PC-9 (cell line): Measurements from ENCODE around the gene TMEM273.

Experiments
- CTCF ChIP-seq: fragments of 200-600 bp; sonication (generic); conservative IDR thresholded peaks from 2 replicates; pipeline ENCODE4 v1.6.1; 2017; ENCODE audit warnings: mixed run types, antibody characterized with exemption, mild to moderate bottlenecking, moderate library complexity
- EZH2 ChIP-seq: fragments of 200-600 bp; sonication (generic); IDR thresholded peaks from 2 replicates; pipeline ENCODE4 v1.8.0; 2017; ENCODE audit warnings: antibody characterized with exemption, low read depth

- TF ChIP-seq EZH2 (no peak), CTCF (no peak)
Measured at GRCh38 chr10:49141541-49142332, 46.5 kb downstream of the TMEM273 start.
